HEK293 (cell line): ENCODE results near the gene CDC40.

ENCODE experiments used
- CTCF ChIA-PET: fragments of 350-600 bp; formaldehyde crosslinking; extraction: SDS; loops from one replicate; lab custom pipeline; 2021; ENCODE audit warnings: antibody characterized with exemption; lab: Yijun Ruan, JAX
- POLR2A ChIA-PET: fragments of 300-600 bp; formaldehyde crosslinking; extraction: SDS; loops from one replicate; lab custom pipeline; 2020; ENCODE audit warnings: antibody characterized with exemption, inconsistent platforms; lab: Yijun Ruan, JAX
- H3K27ac ChIP-seq: fragments of 200-500 bp; sonication (Bioruptor generic); 2 replicates; pipeline ENCODE4 v1.5.1; 2014; ENCODE audit warnings: low read depth, low read length, control low read depth, inconsistent platforms; ENCODE audit errors: extremely low read depth
- H3K36me3 ChIP-seq, 2 experiments: fragments of 200-500 bp in 1 of 2; sonication (Bioruptor generic) in 1 of 2; 1 replicate in 1 of 2; 2 replicates in 1 of 2; pipeline ENCODE4 v1.5.1; 2014 to 2017; ENCODE audit warnings: inconsistent platforms in 2 of 2, low read length in 2 of 2; ENCODE audit not compliant: control insufficient read depth in 2 of 2, insufficient read depth in 1 of 2
- H3K4me1 ChIP-seq: fragments of 200-500 bp; sonication (Bioruptor generic); 2 replicates; pipeline ENCODE4 v1.5.1; 2014; ENCODE audit warnings: mild to moderate bottlenecking, low read length, inconsistent platforms; ENCODE audit not compliant: control insufficient read depth, insufficient read depth
- H3K4me3 ChIP-seq: 2 replicates; pipeline ENCODE4 v1.5.1; 2011; ENCODE audit warnings: low read depth, mild to moderate bottlenecking, control low read depth, low read length, moderate library complexity
- H3K9me3 ChIP-seq: fragments of 200-500 bp; sonication (Bioruptor generic); 2 replicates; pipeline ENCODE4 v1.5.1; 2014; ENCODE audit warnings: low read depth, low read length, inconsistent platforms; ENCODE audit not compliant: control insufficient read depth, insufficient read depth
- HOXD13 ChIP-seq: sonication (generic); formaldehyde crosslinking; IDR thresholded peaks from 2 replicates; pipeline ENCODE4 v1.8.0; 2022; ENCODE audit warnings: missing genetic modification reagents, borderline replicate concordance
- KLF8 ChIP-seq: fragments of 450-650 bp; formaldehyde crosslinking; IDR thresholded peaks from 2 replicates; pipeline ENCODE4 v1.5.1; 2016; ENCODE audit warnings: missing biosample characterization, missing genetic modification characterization
- OSR2 ChIP-seq: fragments of 450-650 bp; formaldehyde crosslinking; IDR thresholded peaks from 2 replicates; pipeline ENCODE4 v1.5.1; 2016; ENCODE audit warnings: missing biosample characterization, missing genetic modification characterization
- PRDM10 ChIP-seq: fragments of 450-650 bp; formaldehyde crosslinking; IDR thresholded peaks from 2 replicates; pipeline ENCODE4 v1.5.1; 2016; ENCODE audit warnings: missing biosample characterization, missing genetic modification characterization
- SP2 ChIP-seq: fragments of 450-650 bp; formaldehyde crosslinking; IDR thresholded peaks from 2 replicates; pipeline ENCODE4 v1.5.1; 2016; ENCODE audit warnings: missing biosample characterization, missing genetic modification characterization
- ZNF174 ChIP-seq: fragments of 450-650 bp; formaldehyde crosslinking; IDR thresholded peaks from 2 replicates; pipeline ENCODE4 v1.5.0; 2017; ENCODE audit warnings: missing biosample characterization, mild to moderate bottlenecking, missing genetic modification characterization
- ZNF19 ChIP-seq: fragments of 450-650 bp; formaldehyde crosslinking; IDR thresholded peaks from 2 replicates; pipeline ENCODE4; 2016; ENCODE audit warnings: missing biosample characterization, missing genetic modification characterization, low read depth
- ZNF404 ChIP-seq: fragments of 450-650 bp; formaldehyde crosslinking; IDR thresholded peaks from 2 replicates; pipeline ENCODE4 v1.5.1; 2017; ENCODE audit warnings: missing biosample characterization, missing genetic modification characterization
- ZNF473 ChIP-seq: fragments of 450-650 bp; formaldehyde crosslinking; IDR thresholded peaks from 2 replicates; pipeline ENCODE4 v1.5.1; 2017; ENCODE audit warnings: missing biosample characterization, missing genetic modification characterization
- ZNF501 ChIP-seq: fragments of 450-650 bp; formaldehyde crosslinking; IDR thresholded peaks from 2 replicates; pipeline ENCODE4 v1.5.1; 2016; ENCODE audit warnings: missing biosample characterization, missing genetic modification characterization
- ZNF600 ChIP-seq: fragments of 450-650 bp; formaldehyde crosslinking; IDR thresholded peaks from 2 replicates; pipeline ENCODE4 v1.5.1; 2016; ENCODE audit warnings: missing biosample characterization, missing genetic modification characterization
- ZNF747 ChIP-seq: fragments of 450-650 bp; formaldehyde crosslinking; IDR thresholded peaks from 2 replicates; pipeline ENCODE4 v1.5.1; 2016; ENCODE audit warnings: missing biosample characterization, missing genetic modification characterization
- ZNF785 ChIP-seq: fragments of 450-650 bp; formaldehyde crosslinking; IDR thresholded peaks from 2 replicates; pipeline ENCODE4 v1.5.1; 2016; ENCODE audit warnings: missing biosample characterization, missing genetic modification characterization
- ZNF830 ChIP-seq: fragments of 450-650 bp; IDR thresholded peaks from 2 replicates; pipeline ENCODE4 v1.5.0; 2018; ENCODE audit warnings: missing biosample characterization, missing genetic modification characterization, low read depth, mild to moderate bottlenecking, moderate library complexity
- ZNF843 ChIP-seq: fragments of 450-650 bp; formaldehyde crosslinking; IDR thresholded peaks from 2 replicates; pipeline ENCODE4 v1.5.1; 2016; ENCODE audit warnings: missing biosample characterization, missing genetic modification characterization
- TF ChIP-seq, protein P1 (sequence below): fragments of 450-650 bp; formaldehyde crosslinking; IDR thresholded peaks from 2 replicates; pipeline ENCODE4 v1.5.1; 2017; ENCODE audit warnings: missing biosample characterization, missing genetic modification characterization
- TF ChIP-seq, protein P2 (sequence below): fragments of 450-650 bp; formaldehyde crosslinking; IDR thresholded peaks from 2 replicates; pipeline ENCODE4 v1.5.1; 2017; ENCODE audit warnings: missing biosample characterization, missing genetic modification characterization
- TF ChIP-seq, protein P3 (sequence below): fragments of 450-650 bp; formaldehyde crosslinking; IDR thresholded peaks from 2 replicates; pipeline ENCODE4 v1.5.1; 2016; ENCODE audit warnings: missing biosample characterization, missing genetic modification characterization, low read depth

The CDC40 gene

DNA sequence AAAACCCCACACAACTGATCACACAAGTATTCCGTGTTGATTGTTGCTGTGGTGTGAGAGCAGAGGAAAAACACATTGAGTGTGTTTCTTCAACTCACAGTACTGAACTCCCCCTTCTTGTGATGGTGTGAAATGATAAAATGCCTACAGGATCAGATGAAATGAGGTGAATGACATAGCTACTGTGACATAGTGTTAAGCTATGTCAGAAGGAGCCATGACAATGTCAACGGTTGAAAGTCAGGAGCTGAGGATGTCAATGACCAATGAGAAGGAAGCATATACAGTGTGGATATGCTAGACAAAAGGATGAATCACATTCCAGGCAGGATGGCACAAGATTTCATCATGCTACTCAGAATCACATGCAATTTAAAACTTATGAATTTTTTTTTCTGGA lies 39.6 kb upstream of the CDC40 start:
- H3K27ac ChIP-seq, result no peak overlapping the region
- H3K36me3 ChIP-seq, result peaks cover 0 to 15% of the 10 kb centered on the region in 2 experiments; a peak in 1 of 3 replicates
- POLR2A ChIA-PET, result no interaction called here
- TF ChIP-seq PRDM10 (tag by site-specific recombination), result no peak
- no peak for TF ChIP-seq OSR2
- TF ChIP-seq, protein P1, sequence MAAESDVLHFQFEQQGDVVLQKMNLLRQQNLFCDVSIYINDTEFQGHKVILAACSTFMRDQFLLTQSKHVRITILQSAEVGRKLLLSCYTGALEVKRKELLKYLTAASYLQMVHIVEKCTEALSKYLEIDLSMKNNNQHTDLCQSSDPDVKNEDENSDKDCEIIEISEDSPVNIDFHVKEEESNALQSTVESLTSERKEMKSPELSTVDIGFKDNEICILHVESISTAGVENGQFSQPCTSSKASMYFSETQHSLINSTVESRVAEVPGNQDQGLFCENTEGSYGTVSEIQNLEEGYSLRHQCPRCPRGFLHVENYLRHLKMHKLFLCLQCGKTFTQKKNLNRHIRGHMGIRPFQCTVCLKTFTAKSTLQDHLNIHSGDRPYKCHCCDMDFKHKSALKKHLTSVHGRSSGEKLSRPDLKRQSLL (tag by site-specific recombination), result no peak
- no peak for TF ChIP-seq KLF8
- TF ChIP-seq, protein P2, sequence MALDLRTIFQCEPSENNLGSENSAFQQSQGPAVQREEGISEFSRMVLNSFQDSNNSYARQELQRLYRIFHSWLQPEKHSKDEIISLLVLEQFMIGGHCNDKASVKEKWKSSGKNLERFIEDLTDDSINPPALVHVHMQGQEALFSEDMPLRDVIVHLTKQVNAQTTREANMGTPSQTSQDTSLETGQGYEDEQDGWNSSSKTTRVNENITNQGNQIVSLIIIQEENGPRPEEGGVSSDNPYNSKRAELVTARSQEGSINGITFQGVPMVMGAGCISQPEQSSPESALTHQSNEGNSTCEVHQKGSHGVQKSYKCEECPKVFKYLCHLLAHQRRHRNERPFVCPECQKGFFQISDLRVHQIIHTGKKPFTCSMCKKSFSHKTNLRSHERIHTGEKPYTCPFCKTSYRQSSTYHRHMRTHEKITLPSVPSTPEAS, result no peak
- TF ChIP-seq ZNF501 (tag by site-specific recombination), result no peak
- no peak for TF ChIP-seq ZNF473 (tag by site-specific recombination)
- no peak for TF ChIP-seq ZNF747 (tag by site-specific recombination)
- TF ChIP-seq ZNF404 (tag by site-specific recombination), result no peak
- no peak for TF ChIP-seq ZNF19 (tag by site-specific recombination)
- no peak for TF ChIP-seq SP2 (tag by site-specific recombination)
- TF ChIP-seq ZNF600 (tag by site-specific recombination), result no peak
- no peak for TF ChIP-seq ZNF830 (tag by site-specific recombination)
- no peak for TF ChIP-seq ZNF785 (tag by site-specific recombination)
- no peaks in the 10 kb centered on the region for H3K4me1 ChIP-seq
- no peaks in the 10 kb centered on the region; the same call in 1 of the 2 replicates for H3K9me3 ChIP-seq
- CTCF ChIA-PET, result interaction anchor here (0.6 kb wide), 1 partner anchor 145 kb away, joined by 3 read pairs; no protein-coding TSS in a partner anchor
- no peak overlapping the region for H3K4me3 ChIP-seq

GRCh38 chr6:110147870-110148269 lies 32.4 kb upstream of the CDC40 start:
- POLR2A ChIA-PET, result interaction anchor here (0.6 kb wide), 2 partner anchors 28 to 444 kb away, joined by 3 read pairs; no protein-coding TSS in a partner anchor
- Histone ChIP-seq H3K4me1 (no peaks in the 10 kb centered on the region), H3K36me3 (no peaks in the 10 kb centered on the region; a peak in 1 of 3 replicates), H3K9me3 (no peaks in the 10 kb centered on the region), H3K27ac (no peak overlapping the region), H3K4me3 (no peak overlapping the region)
- CTCF ChIA-PET, result interaction anchor here (0.9 kb wide), 1 partner anchor 108 kb away, joined by 3 read pairs; no protein-coding TSS in a partner anchor
- TF ChIP-seq ZNF174 (tag by site-specific recombination) (no peak), HOXD13 (CRISPR knock-in tag) (no peak), ZNF843 (tag by site-specific recombination) (no peak)
- TF ChIP-seq, protein P3, sequence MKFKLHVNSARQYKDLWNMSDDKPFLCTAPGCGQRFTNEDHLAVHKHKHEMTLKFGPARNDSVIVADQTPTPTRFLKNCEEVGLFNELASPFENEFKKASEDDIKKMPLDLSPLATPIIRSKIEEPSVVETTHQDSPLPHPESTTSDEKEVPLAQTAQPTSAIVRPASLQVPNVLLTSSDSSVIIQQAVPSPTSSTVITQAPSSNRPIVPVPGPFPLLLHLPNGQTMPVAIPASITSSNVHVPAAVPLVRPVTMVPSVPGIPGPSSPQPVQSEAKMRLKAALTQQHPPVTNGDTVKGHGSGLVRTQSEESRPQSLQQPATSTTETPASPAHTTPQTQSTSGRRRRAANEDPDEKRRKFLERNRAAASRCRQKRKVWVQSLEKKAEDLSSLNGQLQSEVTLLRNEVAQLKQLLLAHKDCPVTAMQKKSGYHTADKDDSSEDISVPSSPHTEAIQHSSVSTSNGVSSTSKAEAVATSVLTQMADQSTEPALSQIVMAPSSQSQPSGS (tag by site-specific recombination), result no peak
